ENCODE results near the gene PF4V1. TPM values are rescaled to one million over a fixed set of nuclear protein-coding genes. Genes with fewer than 3 reads are reported as not detected.

PF4V1 gene
- polyA plus RNA-seq, 2 of the 4 experiments (the other 2 are of a cell fraction) = not detected

DNA sequence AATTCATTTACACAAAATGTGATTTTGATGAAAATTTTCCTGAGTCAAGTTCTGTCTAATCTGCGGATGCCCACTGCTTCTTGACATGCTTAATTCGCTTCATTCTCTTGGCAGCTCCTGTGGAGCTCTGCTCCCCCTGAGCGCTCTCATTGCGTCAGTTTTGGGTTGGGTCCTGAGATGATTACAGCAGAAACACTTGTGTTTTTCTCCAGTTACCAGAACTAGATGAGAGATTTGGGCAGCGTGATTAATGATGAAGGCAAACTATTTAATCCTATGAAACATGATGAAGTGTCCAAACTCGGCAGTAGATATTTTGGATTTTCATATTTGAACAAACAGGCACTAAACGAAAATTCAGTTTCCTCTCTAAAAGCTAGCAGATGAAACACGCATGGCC is 11.9 kb downstream of the PF4V1 start:
- POLR2A ChIA-PET = no interaction called here
- no peak overlapping the region for H3K27ac ChIP-seq

GRCh38 chr4:73865431-73866096 is 12.5 kb downstream of the PF4V1 start:
- no peak for DNase-seq (ENCODE audit: low read depth in 1 of 2, low spot score in 1 of 2)
- Histone ChIP-seq H3K4me3 (no peak overlapping the region), H3K27ac (no peak overlapping the region), H3K4me1 (peaks cover 27% of the 10 kb centered on the region; the same call in 2 of the 3 replicates), H3K4me2 (no peak overlapping the region), H3K9me3 (no peaks in the 10 kb centered on the region)
- no peak for ATAC-seq
- ChIA-PET CTCF (interaction anchor here (1.0 to 2.6 kb wide), 4 partner anchors 14 to 232 kb away, joined by 3 to 8 read pairs (median 4); no protein-coding TSS in a partner anchor), POLR2A (no interaction called here)
- no peak for FAIRE-seq
- WGBS (ENCODE audit: missing lambda C conversion rate) = 76% methylated on average over 5 of the region's 5 CpGs
- TF ChIP-seq, protein P1, sequence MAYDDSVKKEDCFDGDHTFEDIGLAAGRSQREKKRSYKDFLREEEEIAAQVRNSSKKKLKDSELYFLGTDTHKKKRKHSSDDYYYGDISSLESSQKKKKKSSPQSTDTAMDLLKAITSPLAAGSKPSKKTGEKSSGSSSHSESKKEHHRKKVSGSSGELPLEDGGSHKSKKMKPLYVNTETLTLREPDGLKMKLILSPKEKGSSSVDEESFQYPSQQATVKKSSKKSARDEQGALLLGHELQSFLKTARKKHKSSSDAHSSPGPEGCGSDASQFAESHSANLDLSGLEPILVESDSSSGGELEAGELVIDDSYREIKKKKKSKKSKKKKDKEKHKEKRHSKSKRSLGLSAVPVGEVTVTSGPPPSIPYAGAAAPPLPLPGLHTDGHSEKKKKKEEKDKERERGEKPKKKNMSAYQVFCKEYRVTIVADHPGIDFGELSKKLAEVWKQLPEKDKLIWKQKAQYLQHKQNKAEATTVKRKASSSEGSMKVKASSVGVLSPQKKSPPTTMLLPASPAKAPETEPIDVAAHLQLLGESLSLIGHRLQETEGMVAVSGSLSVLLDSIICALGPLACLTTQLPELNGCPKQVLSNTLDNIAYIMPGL (CRISPR knock-in tag; IDR thresholded peaks at IDR 0.05; ENCODE audit: borderline replicate concordance) = no peak
- no peak for TF ChIP-seq TFCP2L1 (CRISPR knock-in tag; IDR thresholded peaks at IDR 0.05)
- TF ChIP-seq HEYL (CRISPR knock-in tag; IDR thresholded peaks at IDR 0.05) = no peak
- no peak for TF ChIP-seq NR3C1 (IDR thresholded peaks at IDR 0.05)
- no peak for TF ChIP-seq CTCF (IDR thresholded peaks at IDR 0.05)
- no peak for TF ChIP-seq ZC3H11A (IDR thresholded peaks at IDR 0.05)
- no peak for TF ChIP-seq MAZ (IDR thresholded peaks at IDR 0.05; ENCODE audit: borderline replicate concordance, low read depth, low read length)
- TF ChIP-seq KDM1A (IDR thresholded peaks at IDR 0.05; ENCODE audit: low read depth) = no peak
- no peak for TF ChIP-seq KDM5A (IDR thresholded peaks at IDR 0.05)
- TF ChIP-seq EP300 (IDR thresholded peaks at IDR 0.05) = no peak
- no peak for TF ChIP-seq HES2 (IDR thresholded peaks at IDR 0.05)
- TF ChIP-seq BHLHE40 (IDR thresholded peaks at IDR 0.05; ENCODE audit: low read depth, low read length) = no peak
- no peak for TF ChIP-seq CEBPB (IDR thresholded peaks at IDR 0.05)
- no peak for TF ChIP-seq RCOR1 (IDR thresholded peaks at IDR 0.05; ENCODE audit: low read depth, low read length)
- TF ChIP-seq ZNF302 (CRISPR knock-in tag; IDR thresholded peaks at IDR 0.05) = no peak

More for the DNA sequence above, 11.9 kb downstream of the PF4V1 start:
- WGBS (ENCODE audit: missing lambda C conversion rate) = 82% methylated on average over 8 of the region's 8 CpGs
- no peak overlapping the region for H3K4me3 ChIP-seq
- H3K4me1 ChIP-seq = peaks cover 25% of the 10 kb centered on the region; the same call in 2 of the 3 replicates
- FAIRE-seq (no peak), DNase-seq (ENCODE audit: low read depth in 1 of 2, low spot score in 1 of 2) (no peak), ATAC-seq (no peak)
- H3K9me3 ChIP-seq = no peaks in the 10 kb centered on the region
- no peak overlapping the region for H3K4me2 ChIP-seq
- TF ChIP-seq HES2 (IDR thresholded peaks at IDR 0.05) = no peak
- no peak for TF ChIP-seq HOXB5 (CRISPR knock-in tag; IDR thresholded peaks at IDR 0.05)
- TF ChIP-seq ATOH8 (CRISPR knock-in tag; IDR thresholded peaks at IDR 0.05; ENCODE audit: low read depth) = no peak
- TF ChIP-seq CEBPB (IDR thresholded peaks at IDR 0.05) = no peak
- no peak for TF ChIP-seq RNF2 (IDR thresholded peaks at IDR 0.05; ENCODE audit: borderline replicate concordance, low read depth)
- no peak for TF ChIP-seq RAD21 (conservative IDR thresholded peaks at IDR 0.05 in 1 of 2, IDR thresholded peaks at IDR 0.05 in 1 of 2)
- TF ChIP-seq SMC3 (IDR thresholded peaks at IDR 0.05) = no peak
- no peak for TF ChIP-seq JUNB (IDR thresholded peaks at IDR 0.05)
- TF ChIP-seq, protein P1 (CRISPR knock-in tag; IDR thresholded peaks at IDR 0.05; ENCODE audit: borderline replicate concordance) = no peak
- TF ChIP-seq PHF8 (IDR thresholded peaks at IDR 0.05; ENCODE audit: borderline replicate concordance, low read depth) = no peak
- TF ChIP-seq ZSCAN20 (CRISPR knock-in tag; IDR thresholded peaks at IDR 0.05) = no peak
- no peak for TF ChIP-seq CHD4 (IDR thresholded peaks at IDR 0.05; ENCODE audit: borderline replicate concordance)
- TF ChIP-seq MAFK (IDR thresholded peaks at IDR 0.05; ENCODE audit: partially characterized antibody) = no peak
- TF ChIP-seq, protein P2, sequence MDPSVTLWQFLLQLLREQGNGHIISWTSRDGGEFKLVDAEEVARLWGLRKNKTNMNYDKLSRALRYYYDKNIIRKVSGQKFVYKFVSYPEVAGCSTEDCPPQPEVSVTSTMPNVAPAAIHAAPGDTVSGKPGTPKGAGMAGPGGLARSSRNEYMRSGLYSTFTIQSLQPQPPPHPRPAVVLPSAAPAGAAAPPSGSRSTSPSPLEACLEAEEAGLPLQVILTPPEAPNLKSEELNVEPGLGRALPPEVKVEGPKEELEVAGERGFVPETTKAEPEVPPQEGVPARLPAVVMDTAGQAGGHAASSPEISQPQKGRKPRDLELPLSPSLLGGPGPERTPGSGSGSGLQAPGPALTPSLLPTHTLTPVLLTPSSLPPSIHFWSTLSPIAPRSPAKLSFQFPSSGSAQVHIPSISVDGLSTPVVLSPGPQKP (IDR thresholded peaks at IDR 0.05; ENCODE audit: low read depth, low read length) = no peak
- TF ChIP-seq, protein P3, sequence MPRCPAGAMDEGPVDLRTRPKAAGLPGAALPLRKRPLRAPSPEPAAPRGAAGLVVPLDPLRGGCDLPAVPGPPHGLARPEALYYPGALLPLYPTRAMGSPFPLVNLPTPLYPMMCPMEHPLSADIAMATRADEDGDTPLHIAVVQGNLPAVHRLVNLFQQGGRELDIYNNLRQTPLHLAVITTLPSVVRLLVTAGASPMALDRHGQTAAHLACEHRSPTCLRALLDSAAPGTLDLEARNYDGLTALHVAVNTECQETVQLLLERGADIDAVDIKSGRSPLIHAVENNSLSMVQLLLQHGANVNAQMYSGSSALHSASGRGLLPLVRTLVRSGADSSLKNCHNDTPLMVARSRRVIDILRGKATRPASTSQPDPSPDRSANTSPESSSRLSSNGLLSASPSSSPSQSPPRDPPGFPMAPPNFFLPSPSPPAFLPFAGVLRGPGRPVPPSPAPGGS (IDR thresholded peaks at IDR 0.05) = no peak
- CTCF ChIA-PET = interaction anchor here (0.6 to 1.7 kb wide), 10 partner anchors 14 to 298 kb away, joined by 3 to 5 read pairs (median 3); no protein-coding TSS in a partner anchor

All from A549 (cell line).